GM21526 (cell line): Measurements from ENCODE around the gene HESX1.

ENCODE experiments used
- ATAC-seq: cut with Tn5 transposase; IDR thresholded peaks from one replicate; pipeline ENCODE4 v1.9.1; 2021; ENCODE audit warnings: moderate library complexity; ENCODE audit not compliant: unreplicated experiment, low FRiP score

The HESX1 gene

GRCh38 chr3:57150113-57150581 lies 49.6 kb downstream of the HESX1 start:
- ATAC-seq, result no peak
